ENCODE data around the gene RHOD.

DNA sequence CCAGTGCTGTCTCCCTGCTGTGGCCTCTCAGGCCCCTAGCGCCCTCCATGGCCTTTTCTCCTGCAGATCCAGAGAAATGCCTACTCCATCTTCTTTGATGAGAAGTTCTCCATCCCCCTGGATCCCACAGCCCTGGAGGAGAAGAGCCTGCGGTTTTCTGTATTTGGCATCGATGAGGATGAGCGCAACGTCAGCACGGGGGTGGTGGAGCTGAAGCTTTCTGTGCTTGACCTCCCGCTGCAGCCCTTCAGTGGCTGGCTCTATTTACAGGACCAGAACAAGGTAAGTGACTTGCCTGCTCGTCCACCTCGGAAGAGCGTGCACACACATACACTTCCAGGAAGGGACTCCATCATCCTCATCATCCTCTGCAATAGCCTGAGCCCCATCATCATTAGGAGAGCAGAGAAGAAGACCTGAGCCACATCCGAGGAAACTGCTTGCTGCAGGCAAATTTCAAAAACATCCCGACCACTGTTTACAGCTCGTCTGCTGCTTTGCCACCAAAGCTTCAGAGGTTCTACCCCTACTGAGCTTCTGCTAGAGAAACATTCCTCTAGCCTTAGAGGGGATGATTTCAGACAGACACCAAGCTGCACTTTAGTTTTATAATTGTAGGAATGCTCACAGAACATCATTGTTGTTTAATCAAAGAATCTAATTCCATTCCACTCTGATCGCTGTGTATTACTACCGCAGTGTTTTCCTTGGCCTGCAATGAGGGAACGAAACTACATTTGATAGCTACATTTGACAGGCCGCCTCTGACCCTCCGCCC lies 12.9 kb upstream of the RHOD start:
- TF ChIP-seq, protein P1, sequence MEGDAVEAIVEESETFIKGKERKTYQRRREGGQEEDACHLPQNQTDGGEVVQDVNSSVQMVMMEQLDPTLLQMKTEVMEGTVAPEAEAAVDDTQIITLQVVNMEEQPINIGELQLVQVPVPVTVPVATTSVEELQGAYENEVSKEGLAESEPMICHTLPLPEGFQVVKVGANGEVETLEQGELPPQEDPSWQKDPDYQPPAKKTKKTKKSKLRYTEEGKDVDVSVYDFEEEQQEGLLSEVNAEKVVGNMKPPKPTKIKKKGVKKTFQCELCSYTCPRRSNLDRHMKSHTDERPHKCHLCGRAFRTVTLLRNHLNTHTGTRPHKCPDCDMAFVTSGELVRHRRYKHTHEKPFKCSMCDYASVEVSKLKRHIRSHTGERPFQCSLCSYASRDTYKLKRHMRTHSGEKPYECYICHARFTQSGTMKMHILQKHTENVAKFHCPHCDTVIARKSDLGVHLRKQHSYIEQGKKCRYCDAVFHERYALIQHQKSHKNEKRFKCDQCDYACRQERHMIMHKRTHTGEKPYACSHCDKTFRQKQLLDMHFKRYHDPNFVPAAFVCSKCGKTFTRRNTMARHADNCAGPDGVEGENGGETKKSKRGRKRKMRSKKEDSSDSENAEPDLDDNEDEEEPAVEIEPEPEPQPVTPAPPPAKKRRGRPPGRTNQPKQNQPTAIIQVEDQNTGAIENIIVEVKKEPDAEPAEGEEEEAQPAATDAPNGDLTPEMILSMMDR (optimal IDR thresholded peaks at IDR 0.05 in 1 of 3, IDR thresholded peaks at IDR 0.05 in 1 of 3, conservative IDR thresholded peaks at IDR 0.05 in 1 of 3; ENCODE audit: extremely low read depth in 1 of 3, insufficient read depth in 2 of 3, low read length in 3 of 3) = no peak
- no peak for TF ChIP-seq EZH2 (IDR thresholded peaks at IDR 0.05; ENCODE audit: low read length)

Data from keratinocyte (primary cell).